Measurements from ENCODE around the gene EIF2S1.
"Not testable (repeated sequence)": the region's sequence is repeated elsewhere in the genome, so short reads cannot be mapped to it uniquely, and the experiment has no call there.

The EIF2S1 gene

DNA sequence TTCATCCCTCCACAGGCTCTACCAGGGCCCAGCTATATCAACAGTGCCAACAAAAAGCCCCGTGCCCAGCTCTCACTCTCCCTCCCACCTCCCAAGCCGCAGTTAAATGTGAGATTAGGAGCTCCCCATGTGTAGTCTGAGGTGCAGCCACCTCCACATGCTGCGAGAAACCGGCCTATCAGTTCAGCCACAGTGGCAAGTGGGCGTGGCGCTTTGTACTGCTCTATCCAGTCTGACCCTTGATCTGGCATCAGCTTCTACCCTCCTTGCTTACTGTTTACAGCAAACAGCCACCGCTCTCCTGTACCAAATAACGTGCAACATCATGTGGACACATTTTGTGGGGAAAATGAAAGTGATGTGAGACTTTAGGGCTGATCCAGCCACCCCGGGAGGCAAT is 50.2 kb downstream of the EIF2S1 start:
- Histone ChIP-seq H3K79me2 (ENCODE audit: control insufficient read depth, insufficient read depth, low read length, unreplicated experiment) (peaks cover 10% of the 10 kb centered on the region), H2AFZ (ENCODE audit: low read length, unreplicated experiment) (no peak overlapping the region), H3K27ac (ENCODE audit: low read depth, low read length) (no peak overlapping the region), H3K27me3 (ENCODE audit: insufficient read depth, low read length) (no peaks in the 10 kb centered on the region), H3K4me3 (ENCODE audit: low read depth, low read length) (no peak overlapping the region; the same call in 1 of the 2 replicates), H3K36me3 (ENCODE audit: insufficient read depth, low read length) (no peaks in the 10 kb centered on the region), H3K4me1 (ENCODE audit: control insufficient read depth, insufficient read depth, low read length, unreplicated experiment) (peaks cover 22% of the 10 kb centered on the region)

GRCh38 chr14:67411370-67411769 is 51.2 kb downstream of the EIF2S1 start:
- Histone ChIP-seq H3K36me3 (ENCODE audit: insufficient read depth, low read length) (no peaks in the 10 kb centered on the region), H3K4me1 (ENCODE audit: control insufficient read depth, insufficient read depth, low read length, unreplicated experiment) (peaks cover 22% of the 10 kb centered on the region), H3K27ac (ENCODE audit: low read depth, low read length) (no peak overlapping the region), H3K27me3 (ENCODE audit: insufficient read depth, low read length) (no peaks in the 10 kb centered on the region), H3K79me2 (ENCODE audit: control insufficient read depth, insufficient read depth, low read length, unreplicated experiment) (peaks cover 10% of the 10 kb centered on the region), H2AFZ (ENCODE audit: low read length, unreplicated experiment) (peak overlapping the region; percentile 97), H3K4me3 (ENCODE audit: low read depth, low read length) (peak overlapping the region; percentile 87)

DNA sequence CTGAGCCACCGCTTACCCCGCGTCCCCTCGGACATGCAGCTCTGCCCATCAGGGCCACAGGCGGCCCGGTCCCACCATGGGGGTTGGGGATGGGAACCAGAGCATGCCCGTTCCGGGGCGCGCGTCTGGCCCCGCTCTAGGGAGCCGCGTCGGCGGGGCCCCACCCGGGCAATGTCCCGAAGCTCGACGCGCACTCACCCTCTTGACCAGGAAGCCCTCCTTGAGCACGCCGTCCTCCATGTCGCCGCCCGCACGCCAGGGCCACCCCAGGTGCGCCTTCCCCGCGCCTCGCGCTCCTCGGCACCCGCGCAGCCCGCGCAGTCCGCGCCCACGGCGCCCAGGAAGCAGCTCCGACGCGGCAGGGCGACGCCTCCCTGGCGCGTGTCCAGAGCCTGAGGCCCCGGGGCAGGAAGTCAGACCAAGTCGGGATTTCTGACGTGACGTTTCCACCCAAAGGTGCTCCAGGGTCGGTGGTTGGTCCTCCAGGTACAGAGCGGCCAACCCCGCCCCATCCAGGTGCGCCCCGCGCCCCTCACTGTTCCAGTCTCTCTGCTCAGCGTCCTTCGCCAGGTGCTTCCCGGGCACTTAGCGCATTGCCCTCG is 51.8 kb downstream of the EIF2S1 start, which contains the start of gene PLEK2:
PLEK2 (minus strand) TSS at position 346 of the 602 bp plus-strand sequence; CDS start at position 240, 106 bp downstream.
- H2AFZ ChIP-seq (ENCODE audit: low read length, unreplicated experiment), result peak within 1 kb of the TSS; percentile 97
- H3K27ac ChIP-seq (ENCODE audit: low read depth, low read length), result no peak within 1 kb of the TSS

DNA sequence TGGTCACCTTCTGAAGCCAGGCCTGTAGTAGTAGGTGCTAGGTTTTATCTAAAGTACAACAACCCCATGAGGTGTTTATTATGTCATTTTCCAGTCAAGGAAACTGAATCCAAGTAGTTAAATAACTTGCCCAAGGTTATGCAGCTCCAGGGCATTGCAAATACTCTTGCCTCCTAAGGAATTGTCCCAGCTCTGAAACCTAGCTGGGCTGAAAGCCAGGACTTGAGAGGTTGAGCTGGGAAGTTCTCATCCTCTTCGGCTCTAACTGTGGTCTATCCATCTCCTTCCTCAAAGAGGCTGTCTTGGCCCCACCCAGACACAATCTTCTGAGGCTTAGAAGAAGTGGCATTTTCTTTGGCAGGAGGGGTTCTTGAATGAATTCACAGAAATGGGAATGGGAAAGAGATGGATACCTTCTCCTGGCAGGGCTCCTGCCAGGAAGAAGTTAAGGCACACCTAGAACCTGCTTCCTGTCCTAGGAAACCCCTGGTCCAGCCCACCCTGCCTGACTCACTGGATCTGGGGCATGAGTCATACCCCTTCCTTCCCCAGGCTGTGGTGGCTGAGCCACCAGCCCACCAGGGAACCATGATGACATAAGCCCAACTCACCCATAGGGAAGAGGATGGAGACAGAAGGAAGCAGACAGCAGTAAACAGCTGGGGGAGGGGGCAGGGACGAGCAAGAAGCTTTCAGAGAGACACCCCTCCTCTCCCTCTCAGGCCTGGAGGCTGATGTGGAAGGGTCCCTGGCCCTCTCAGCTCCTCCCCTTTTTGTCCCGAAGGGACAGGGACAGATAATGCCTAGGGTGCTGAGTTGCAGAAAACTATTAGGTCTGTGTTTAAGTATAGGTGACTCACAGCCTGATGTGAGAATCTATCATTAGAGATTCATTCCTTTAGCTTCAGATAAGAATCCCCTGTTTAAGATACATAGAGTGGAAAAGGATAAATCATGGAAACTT is 54.0 kb downstream of the EIF2S1 start:
- Histone ChIP-seq H3K27ac (ENCODE audit: low read depth, low read length) (peak overlapping the region; percentile 59), H3K27me3 (ENCODE audit: insufficient read depth, low read length) (no peaks in the 10 kb centered on the region), H3K4me1 (ENCODE audit: control insufficient read depth, insufficient read depth, low read length, unreplicated experiment) (peaks cover 36% of the 10 kb centered on the region), H2AFZ (ENCODE audit: low read length, unreplicated experiment) (peak overlapping the region; percentile 62), H3K36me3 (ENCODE audit: insufficient read depth, low read length) (no peaks in the 10 kb centered on the region), H3K4me3 (ENCODE audit: low read depth, low read length) (0 out of 2 replicates have a peak overlapping the region, but pooled peaks have one; percentile 13), H3K79me2 (ENCODE audit: control insufficient read depth, insufficient read depth, low read length, unreplicated experiment) (peaks cover 10% of the 10 kb centered on the region)

More for the DNA sequence above, 51.8 kb downstream of the EIF2S1 start, which contains the start of gene PLEK2:
- H3K4me3 ChIP-seq (ENCODE audit: low read depth, low read length), result peak within 1 kb of the TSS; percentile 87
- no peaks in the 10 kb centered on the region for H3K27me3 ChIP-seq (ENCODE audit: insufficient read depth, low read length)
- peaks cover 22% of the 10 kb centered on the region for H3K4me1 ChIP-seq (ENCODE audit: control insufficient read depth, insufficient read depth, low read length, unreplicated experiment)
- peaks cover 10% of the 10 kb centered on the region for H3K79me2 ChIP-seq (ENCODE audit: control insufficient read depth, insufficient read depth, low read length, unreplicated experiment)
- no peaks in the 10 kb centered on the region for H3K36me3 ChIP-seq (ENCODE audit: insufficient read depth, low read length)

GRCh38 chr14:67415610-67416009 is 55.5 kb downstream of the EIF2S1 start:
- not testable (repeated sequence) for H3K27ac ChIP-seq (ENCODE audit: low read depth, low read length); H3K79me2 ChIP-seq (ENCODE audit: control insufficient read depth, insufficient read depth, low read length, unreplicated experiment); H3K4me3 ChIP-seq (ENCODE audit: low read depth, low read length); H3K36me3 ChIP-seq (ENCODE audit: insufficient read depth, low read length); H2AFZ ChIP-seq (ENCODE audit: low read length, unreplicated experiment); H3K27me3 ChIP-seq (ENCODE audit: insufficient read depth, low read length)
- peaks cover 38% of the 10 kb centered on the region for H3K4me1 ChIP-seq (ENCODE audit: control insufficient read depth, insufficient read depth, low read length, unreplicated experiment)

- no peak overlapping the region for H2AFZ ChIP-seq (ENCODE audit: low read length, unreplicated experiment)
- H3K27ac ChIP-seq (ENCODE audit: low read depth, low read length), result no peak overlapping the region
- no peaks in the 10 kb centered on the region for H3K36me3 ChIP-seq (ENCODE audit: insufficient read depth, low read length)
- no peak overlapping the region for H3K4me3 ChIP-seq (ENCODE audit: low read depth, low read length)
- H3K27me3 ChIP-seq (ENCODE audit: insufficient read depth, low read length), result no peaks in the 10 kb centered on the region
- peaks cover 38% of the 10 kb centered on the region for H3K4me1 ChIP-seq (ENCODE audit: control insufficient read depth, insufficient read depth, low read length, unreplicated experiment)
- H3K79me2 ChIP-seq (ENCODE audit: control insufficient read depth, insufficient read depth, low read length, unreplicated experiment), result peaks cover 8% of the 10 kb centered on the region
Observed at GRCh38 chr14:67416085-67416484, 56.0 kb downstream of the EIF2S1 start.

DNA sequence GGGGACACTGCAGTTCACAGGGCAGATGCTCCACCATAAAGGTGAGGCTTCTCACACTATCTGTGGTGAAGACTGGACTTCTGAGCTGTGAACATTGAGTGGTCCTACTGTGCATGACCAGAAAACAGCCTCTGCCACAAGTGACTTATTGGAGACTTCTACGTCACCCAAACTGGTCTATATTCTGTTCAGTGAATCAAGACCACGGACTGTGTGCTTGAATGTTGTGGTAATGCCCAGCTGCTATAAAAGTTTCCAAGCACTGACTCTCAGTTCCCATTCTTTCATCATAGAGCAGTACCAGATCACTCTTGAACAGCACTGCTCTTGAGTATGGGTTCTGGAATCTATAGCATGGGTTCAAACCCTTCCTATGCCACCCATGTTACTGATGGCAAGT is 56.7 kb downstream of the EIF2S1 start:
- H3K4me3 ChIP-seq (ENCODE audit: low read depth, low read length), result no peak overlapping the region
- H3K4me1 ChIP-seq (ENCODE audit: control insufficient read depth, insufficient read depth, low read length, unreplicated experiment), result peaks cover 38% of the 10 kb centered on the region
- H3K27ac ChIP-seq (ENCODE audit: low read depth, low read length), result no peak overlapping the region
- no peaks in the 10 kb centered on the region for H3K36me3 ChIP-seq (ENCODE audit: insufficient read depth, low read length)
- no peak overlapping the region for H2AFZ ChIP-seq (ENCODE audit: low read length, unreplicated experiment)
- H3K27me3 ChIP-seq (ENCODE audit: insufficient read depth, low read length), result no peaks in the 10 kb centered on the region
- peaks cover 4% of the 10 kb centered on the region for H3K79me2 ChIP-seq (ENCODE audit: control insufficient read depth, insufficient read depth, low read length, unreplicated experiment)

GRCh38 chr14:67417633-67418032 is 57.5 kb downstream of the EIF2S1 start:
- Histone ChIP-seq H3K79me2 (ENCODE audit: control insufficient read depth, insufficient read depth, low read length, unreplicated experiment) (no peaks in the 10 kb centered on the region), H3K4me1 (ENCODE audit: control insufficient read depth, insufficient read depth, low read length, unreplicated experiment) (peaks cover 33% of the 10 kb centered on the region), H3K27me3 (ENCODE audit: insufficient read depth, low read length) (no peaks in the 10 kb centered on the region), H3K36me3 (ENCODE audit: insufficient read depth, low read length) (no peaks in the 10 kb centered on the region), H3K4me3 (ENCODE audit: low read depth, low read length) (no peak overlapping the region), H3K27ac (ENCODE audit: low read depth, low read length) (no peak overlapping the region), H2AFZ (ENCODE audit: low read length, unreplicated experiment) (no peak overlapping the region)

GRCh38 chr14:67418401-67419191 is 58.5 kb downstream of the EIF2S1 start:
- no peaks in the 10 kb centered on the region for H3K36me3 ChIP-seq (ENCODE audit: insufficient read depth, low read length)
- no peak overlapping the region for H2AFZ ChIP-seq (ENCODE audit: low read length, unreplicated experiment)
- H3K27me3 ChIP-seq (ENCODE audit: insufficient read depth, low read length), result no peaks in the 10 kb centered on the region
- no peaks in the 10 kb centered on the region for H3K79me2 ChIP-seq (ENCODE audit: control insufficient read depth, insufficient read depth, low read length, unreplicated experiment)
- H3K27ac ChIP-seq (ENCODE audit: low read depth, low read length), result no peak overlapping the region
- H3K4me3 ChIP-seq (ENCODE audit: low read depth, low read length), result no peak overlapping the region
- H3K4me1 ChIP-seq (ENCODE audit: control insufficient read depth, insufficient read depth, low read length, unreplicated experiment), result peaks cover 29% of the 10 kb centered on the region

DNA sequence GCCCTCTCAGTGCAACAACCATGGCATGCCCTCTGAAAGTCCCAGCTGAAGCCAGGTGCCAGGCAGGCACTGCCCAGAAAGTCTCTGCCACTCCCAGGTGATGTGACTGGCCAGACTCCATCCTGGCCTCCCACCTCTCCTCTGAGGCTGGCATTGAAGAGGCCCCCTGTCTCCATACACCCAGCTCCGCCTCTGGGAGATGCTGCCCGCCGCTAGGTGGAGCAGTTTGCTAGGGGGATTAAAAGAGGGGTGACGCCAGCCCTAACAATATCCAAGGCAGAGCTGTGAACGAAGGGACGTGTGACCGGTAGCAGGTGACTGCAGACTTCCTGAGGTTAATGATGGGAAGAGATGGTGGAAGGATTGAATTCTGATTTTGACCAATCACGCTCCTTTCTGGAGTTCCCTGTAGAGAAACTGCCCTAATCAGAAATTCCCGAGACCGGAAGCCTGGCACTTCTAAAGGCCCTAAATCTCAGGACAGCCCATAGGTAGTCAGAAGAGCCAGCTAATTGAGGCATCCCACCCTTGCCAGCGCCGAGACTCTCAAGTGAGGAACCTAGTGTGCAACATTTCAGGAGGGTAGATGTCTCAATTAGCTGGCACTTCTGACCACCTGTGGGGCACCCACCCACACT is 60.1 kb downstream of the EIF2S1 start:
- H3K27ac ChIP-seq (ENCODE audit: low read depth, low read length), result no peak overlapping the region
- H3K27me3 ChIP-seq (ENCODE audit: insufficient read depth, low read length), result no peaks in the 10 kb centered on the region
- H3K4me3 ChIP-seq (ENCODE audit: low read depth, low read length), result no peak overlapping the region
- H3K79me2 ChIP-seq (ENCODE audit: control insufficient read depth, insufficient read depth, low read length, unreplicated experiment), result no peaks in the 10 kb centered on the region
- H3K4me1 ChIP-seq (ENCODE audit: control insufficient read depth, insufficient read depth, low read length, unreplicated experiment), result peaks cover 16% of the 10 kb centered on the region
- no peaks in the 10 kb centered on the region for H3K36me3 ChIP-seq (ENCODE audit: insufficient read depth, low read length)
- no peak overlapping the region for H2AFZ ChIP-seq (ENCODE audit: low read length, unreplicated experiment)
